Transverse colon (tissue), 3 donors: ENCODE data around the gene DCDC2C.

ENCODE experiments used
- EP300 ChIP-seq: sonication (generic); formaldehyde crosslinking; IDR thresholded peaks from one replicate; pipeline ENCODE4 v1.6.1; 2017; ENCODE audit warnings: antibody characterized with exemption, low read depth
- POLR2A ChIP-seq: fragments of 450-650 bp; IDR thresholded peaks from one replicate; pipeline ENCODE4 v1.6.1; 2016; ENCODE audit warnings: antibody characterized with exemption, mild to moderate bottlenecking, moderate library complexity
- TF ChIP-seq, protein P1 (sequence below), 5 experiments: fragments of 200-600 bp in 3 of 5; fragments of 450-650 bp in 2 of 5; sonication (generic) in 3 of 5; IDR thresholded peaks; 1 replicate in 2 of 5; 2 replicates in 3 of 5; pipeline ENCODE4 v1.5.1; 2016 to 2017; ENCODE audit warnings: antibody characterized with exemption in 5 of 5, inconsistent platforms in 3 of 5, mild to moderate bottlenecking in 2 of 5, moderate library complexity in 1 of 5

DNA sequence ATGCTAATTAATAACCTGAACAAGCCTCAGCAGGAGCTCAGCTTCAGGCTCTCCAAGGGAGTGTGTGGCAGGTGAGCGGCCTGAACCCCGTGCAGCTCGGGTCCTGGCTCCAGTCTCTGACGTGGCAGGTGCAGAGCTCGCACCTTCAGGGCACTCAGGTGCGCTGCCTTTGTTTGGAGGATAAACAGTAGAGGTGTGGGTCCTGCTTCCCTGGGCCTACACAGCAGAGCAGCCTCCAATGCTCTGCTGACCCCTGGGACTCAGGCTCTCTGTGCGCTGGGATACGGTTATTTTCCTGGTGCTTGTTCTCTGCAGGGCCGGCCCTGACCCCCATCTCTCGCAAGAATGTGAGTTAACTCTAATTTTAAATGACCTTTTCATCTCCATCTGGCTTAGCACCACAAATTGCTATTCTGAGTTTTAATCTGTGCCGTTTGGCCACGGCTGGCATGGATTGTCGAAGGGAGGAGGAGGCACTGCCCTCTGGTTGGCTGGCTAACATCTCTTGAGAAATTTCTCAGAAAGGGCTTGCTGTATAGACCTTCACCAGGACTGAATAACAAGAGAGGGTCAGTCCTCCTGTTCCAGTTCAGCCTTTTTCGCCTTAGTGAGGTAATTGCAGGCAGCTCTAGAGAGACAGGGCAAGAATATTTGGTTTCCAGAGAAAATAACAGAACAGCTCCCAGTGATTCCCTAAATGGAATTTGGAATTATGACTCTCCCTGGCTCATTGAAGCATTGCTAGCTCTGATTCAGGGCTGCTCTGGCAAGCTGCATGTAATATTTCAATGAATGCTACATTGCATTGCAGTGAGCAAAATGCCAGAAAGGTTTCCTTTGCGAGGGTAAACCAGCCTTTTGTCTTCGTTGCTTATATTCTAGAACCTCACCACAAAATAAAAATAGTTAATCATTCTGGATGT is 161.8 kb downstream of the DCDC2C start:
- TF ChIP-seq, protein P1, sequence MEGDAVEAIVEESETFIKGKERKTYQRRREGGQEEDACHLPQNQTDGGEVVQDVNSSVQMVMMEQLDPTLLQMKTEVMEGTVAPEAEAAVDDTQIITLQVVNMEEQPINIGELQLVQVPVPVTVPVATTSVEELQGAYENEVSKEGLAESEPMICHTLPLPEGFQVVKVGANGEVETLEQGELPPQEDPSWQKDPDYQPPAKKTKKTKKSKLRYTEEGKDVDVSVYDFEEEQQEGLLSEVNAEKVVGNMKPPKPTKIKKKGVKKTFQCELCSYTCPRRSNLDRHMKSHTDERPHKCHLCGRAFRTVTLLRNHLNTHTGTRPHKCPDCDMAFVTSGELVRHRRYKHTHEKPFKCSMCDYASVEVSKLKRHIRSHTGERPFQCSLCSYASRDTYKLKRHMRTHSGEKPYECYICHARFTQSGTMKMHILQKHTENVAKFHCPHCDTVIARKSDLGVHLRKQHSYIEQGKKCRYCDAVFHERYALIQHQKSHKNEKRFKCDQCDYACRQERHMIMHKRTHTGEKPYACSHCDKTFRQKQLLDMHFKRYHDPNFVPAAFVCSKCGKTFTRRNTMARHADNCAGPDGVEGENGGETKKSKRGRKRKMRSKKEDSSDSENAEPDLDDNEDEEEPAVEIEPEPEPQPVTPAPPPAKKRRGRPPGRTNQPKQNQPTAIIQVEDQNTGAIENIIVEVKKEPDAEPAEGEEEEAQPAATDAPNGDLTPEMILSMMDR (IDR thresholded peaks at IDR 0.05), result no peak
- TF ChIP-seq POLR2A, result no peak
- no peak for TF ChIP-seq EP300
